Fibroblast of skin of scalp (primary cell): ENCODE results near the gene HIKESHI.

Experiments used
- DNase-seq: peaks from one replicate; pipeline ENCODE4 v3.0.0-alpha.2; 2013

HIKESHI gene

DNA sequence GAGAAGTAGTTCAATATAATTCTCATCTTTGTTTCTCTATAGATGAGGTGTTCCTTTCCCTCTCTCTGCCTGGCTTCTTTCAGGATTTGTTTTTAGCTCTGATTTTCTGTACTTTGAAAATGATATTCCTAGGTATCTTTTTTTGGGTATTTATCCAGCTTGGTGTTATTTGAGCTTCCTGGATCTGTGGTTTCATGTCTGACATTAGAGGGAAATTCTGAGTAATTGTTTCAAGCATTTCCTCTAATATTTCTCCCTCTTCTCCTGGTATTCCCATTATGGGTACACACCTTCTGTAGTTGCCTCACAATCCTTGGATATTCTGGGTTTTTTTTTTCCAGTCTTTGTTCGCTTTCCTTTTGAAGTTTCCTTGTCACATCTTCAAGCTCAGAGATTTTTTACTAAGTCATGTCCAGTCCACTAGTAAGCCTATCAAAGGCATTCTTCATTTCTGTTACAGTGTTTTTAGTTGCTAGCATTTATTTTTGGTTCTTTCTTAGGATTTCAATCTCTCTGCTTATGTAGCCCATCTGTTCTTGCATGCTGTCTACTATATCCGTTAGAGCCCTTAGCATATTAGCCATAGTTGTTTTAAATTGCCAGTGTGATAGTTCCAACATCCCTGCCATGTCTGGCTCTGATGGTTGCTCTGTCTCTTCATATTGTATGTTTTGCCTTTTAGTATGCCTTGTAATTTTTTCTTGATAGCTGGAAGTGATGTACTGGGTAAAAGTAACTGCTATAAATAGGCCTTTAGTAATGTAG is 78.4 kb downstream of the HIKESHI start:
- DNase-seq = no peak

DNA sequence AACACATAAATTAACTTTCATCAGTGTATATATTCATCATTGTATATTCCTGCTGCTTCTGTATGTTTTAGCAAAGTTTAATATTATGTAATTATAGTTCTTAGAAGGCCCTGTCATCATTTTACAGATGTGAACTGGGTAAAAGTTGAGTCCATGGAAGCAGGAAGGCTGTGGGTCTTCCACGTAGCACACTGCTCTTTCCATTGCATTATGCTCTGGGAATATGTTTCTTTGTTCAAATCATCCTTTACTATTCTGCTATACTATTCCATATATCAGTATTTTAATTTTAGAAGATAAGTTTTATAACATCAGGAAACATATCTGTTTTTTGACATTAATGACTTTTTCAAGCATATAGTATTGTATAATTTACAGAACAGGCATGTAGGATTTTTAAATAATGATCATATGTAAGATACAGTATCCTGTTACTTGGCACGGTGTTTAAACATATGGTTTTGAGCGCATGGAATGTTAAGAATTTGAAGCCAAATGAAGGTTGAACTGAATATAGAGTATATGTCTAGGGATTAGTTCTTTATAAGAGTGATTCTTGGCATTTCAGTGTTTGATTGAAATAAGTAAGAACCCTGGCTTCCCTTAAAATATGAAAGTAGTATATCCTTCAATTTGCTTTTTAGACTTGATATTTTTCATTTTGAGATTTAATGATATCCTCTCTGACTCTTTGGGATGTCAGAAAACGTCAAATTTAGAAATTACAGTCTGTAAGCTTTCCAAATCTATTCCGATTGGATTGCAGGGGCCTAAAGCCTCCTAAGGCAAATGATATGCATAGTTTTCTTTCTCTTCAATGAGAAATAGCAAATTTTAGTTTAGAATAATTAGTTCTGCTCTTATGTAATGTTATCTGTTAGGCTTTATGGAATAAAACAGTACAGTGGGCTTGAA is 81.3 kb downstream of the HIKESHI start:
- DNase-seq = peak; percentile 58

DNA sequence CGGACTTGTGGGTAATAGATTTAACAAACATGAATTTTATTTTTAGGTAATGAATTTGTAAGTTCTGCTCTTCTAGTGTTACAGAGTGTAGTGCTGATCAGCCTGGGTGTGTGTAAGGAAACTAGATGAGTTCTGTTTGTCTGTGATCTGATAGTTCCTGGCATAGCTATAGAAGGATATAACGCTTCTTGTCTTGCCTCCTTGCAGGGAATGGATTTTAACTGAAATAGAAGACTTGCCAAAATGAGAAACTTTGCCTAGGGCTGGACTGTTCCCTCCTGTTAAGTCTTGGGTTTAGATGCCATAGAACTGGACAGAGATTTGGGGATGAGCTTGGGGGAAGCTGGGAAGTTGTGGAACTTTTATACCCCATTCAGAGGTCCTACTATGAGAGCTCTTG is 84.2 kb downstream of the HIKESHI start:
- no peak for DNase-seq

DNA sequence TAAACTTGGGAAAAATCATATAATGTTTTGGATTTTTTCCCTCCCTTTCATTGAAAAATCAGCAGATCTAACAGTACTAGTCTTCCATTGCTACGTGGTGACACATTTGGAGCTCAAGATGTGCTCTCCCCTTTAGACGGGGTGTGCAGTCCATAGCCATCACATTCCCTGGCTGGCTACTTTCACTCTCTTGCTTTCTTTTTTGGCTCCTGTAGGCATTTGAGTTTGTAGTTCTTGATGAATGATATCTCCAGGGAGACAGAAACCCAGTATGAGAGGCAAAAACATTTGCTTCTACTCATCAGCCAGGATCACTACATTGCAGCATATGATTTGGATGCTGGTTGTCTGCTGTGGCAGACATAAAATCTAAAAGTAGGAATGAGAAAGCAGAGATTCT is 84.7 kb downstream of the HIKESHI start:
- peak; percentile 30 for DNase-seq

DNA sequence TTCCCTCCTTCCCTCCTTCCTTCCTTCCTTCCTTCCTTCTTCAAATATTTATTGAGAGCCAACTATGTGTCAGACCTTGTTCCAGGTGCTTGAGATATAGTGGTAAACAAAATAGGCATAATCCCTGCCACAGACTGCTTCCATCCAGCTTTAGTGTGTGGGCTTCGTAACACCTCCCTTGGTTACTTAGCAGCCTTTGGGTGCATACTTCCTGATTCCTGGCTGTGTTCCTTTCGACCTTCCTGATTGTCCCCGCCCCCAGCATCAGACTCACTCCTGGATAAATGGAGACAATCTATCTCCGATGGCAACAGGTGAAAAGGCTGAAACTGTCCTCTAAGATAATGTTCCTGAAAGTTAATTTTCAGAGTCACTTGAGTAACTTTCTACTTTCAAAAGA is 86.2 kb downstream of the HIKESHI start:
- no peak for DNase-seq

DNA sequence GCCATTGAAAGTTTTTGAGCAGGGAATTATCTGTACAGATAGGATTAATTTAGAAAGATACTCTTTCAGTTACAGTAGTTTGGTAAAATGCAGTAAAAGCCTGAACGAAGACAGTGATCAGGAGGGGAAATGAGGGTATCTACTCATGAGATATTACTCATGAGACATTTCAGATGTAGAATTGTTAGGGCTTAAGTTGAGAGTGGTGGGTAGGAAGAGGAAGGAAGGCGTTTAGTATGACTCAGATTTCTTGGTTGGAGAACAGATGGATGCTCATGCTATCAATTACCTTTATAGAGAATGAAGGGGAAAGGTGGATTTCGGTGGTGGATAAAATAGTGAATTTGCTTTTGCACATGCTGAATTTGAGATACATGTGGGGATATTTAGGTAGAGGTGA is 88.4 kb downstream of the HIKESHI start:
- no peak for DNase-seq

DNA sequence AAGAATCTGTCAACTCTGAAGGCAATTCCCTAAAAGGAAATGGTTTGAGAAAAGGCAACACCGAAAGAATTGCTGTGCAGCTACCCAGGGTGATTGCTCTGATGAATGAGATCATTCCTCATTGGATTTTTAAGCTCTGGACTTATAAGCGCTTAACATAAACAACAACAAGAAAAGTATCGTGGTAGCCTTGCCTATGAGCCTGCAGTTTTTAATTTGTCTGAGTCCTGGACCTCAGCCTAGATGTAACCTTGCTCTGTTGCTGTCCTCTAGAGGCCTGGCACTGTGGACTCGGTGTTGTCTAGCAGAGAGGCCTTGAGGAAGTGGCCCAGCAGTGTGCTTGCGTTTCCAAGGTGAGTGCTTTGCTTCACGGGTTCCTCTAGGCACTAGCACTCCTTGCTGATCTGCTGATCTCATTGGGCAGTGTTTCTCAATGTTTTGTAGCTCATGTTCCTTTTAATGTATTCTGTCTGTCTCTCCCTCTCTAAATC is 93.1 kb downstream of the HIKESHI start:
- peak; percentile 78 for DNase-seq
